ENCODE results near the gene EPB41L5.
A peak's percentile ranks its signal among the peaks of the same experiment; 100 is the strongest.

Gene EPB41L5

GRCh38 chr2:120204945-120205670, 192.2 kb downstream of the EPB41L5 start:
- DNase-seq, result no peak

- DNase-seq, result no peak
Observed at GRCh38 chr2:120206022-120206581, 193.2 kb downstream of the EPB41L5 start.

- no peak for DNase-seq
Observed at GRCh38 chr2:120208381-120209353, 195.8 kb downstream of the EPB41L5 start.

- DNase-seq, result no peak
Observed at GRCh38 chr2:120209427-120210269, 196.8 kb downstream of the EPB41L5 start.

GRCh38 chr2:120210270-120210693, 197.4 kb downstream of the EPB41L5 start:
- no peak for DNase-seq

GRCh38 chr2:120218181-120218580, 205.3 kb downstream of the EPB41L5 start:
- no peak for DNase-seq

- DNase-seq, result no peak
Observed at GRCh38 chr2:120219291-120219690, 206.4 kb downstream of the EPB41L5 start.

- no peak for DNase-seq
Observed at GRCh38 chr2:120219766-120220165, 206.9 kb downstream of the EPB41L5 start.

- no peak for DNase-seq
Observed at GRCh38 chr2:120220756-120221155, 207.9 kb downstream of the EPB41L5 start.

- DNase-seq, result no peak
Observed at GRCh38 chr2:120221616-120222015, 208.7 kb downstream of the EPB41L5 start.

GRCh38 chr2:120222186-120223033, 209.5 kb downstream of the EPB41L5 start:
- DNase-seq, result no peak

GRCh38 chr2:120223034-120223912, 210.4 kb downstream of the EPB41L5 start, which contains the start of gene TMEM185B:
Gene TMEM185B, minus strand, starts transcription at chr2:120223400. Its CDS starts 424 bp downstream, at chr2:120222976.
- DNase-seq, result peak; percentile 54 to 79

- DNase-seq, result no peak
Observed at GRCh38 chr2:120224256-120224655, 211.4 kb downstream of the EPB41L5 start.

GRCh38 chr2:120224735-120225548, 212.1 kb downstream of the EPB41L5 start:
- DNase-seq, result no peak

- no peak for DNase-seq
Observed at GRCh38 chr2:120225549-120226065, 212.7 kb downstream of the EPB41L5 start.

- no peak for DNase-seq
Observed at GRCh38 chr2:120226316-120226715, 213.4 kb downstream of the EPB41L5 start.

GRCh38 chr2:120227111-120227991, 214.5 kb downstream of the EPB41L5 start:
- no peak for DNase-seq

- no peak for DNase-seq
Observed at GRCh38 chr2:120228503-120228902, 215.6 kb downstream of the EPB41L5 start.
